ENCODE results near the gene ABHD10.
"Not testable (repeated sequence)": the region's sequence is repeated elsewhere in the genome, so short reads cannot be mapped to it uniquely, and the experiment has no call there.

The ABHD10 gene

GRCh38 chr3:112027826-112028225, 49.0 kb downstream of the ABHD10 start:
- no peak for DNase-seq (ENCODE audit: low read depth in 4 of 4, low spot score in 1 of 4)

- no peak for DNase-seq (ENCODE audit: low read depth in 4 of 4, low spot score in 1 of 4)
Observed at GRCh38 chr3:112030901-112031300, 52.1 kb downstream of the ABHD10 start.

GRCh38 chr3:112032098-112032731, 53.4 kb downstream of the ABHD10 start:
- no peak for DNase-seq (ENCODE audit: low read depth in 4 of 4, low spot score in 1 of 4)

- no peak for DNase-seq (ENCODE audit: low read depth in 4 of 4, low spot score in 1 of 4)
Observed at GRCh38 chr3:112034436-112034835, 55.6 kb downstream of the ABHD10 start, which contains the start of gene TMPRSS7. TMPRSS7 (plus strand) TSS chr3:112034736; CDS start chr3:112034846, 110 bp downstream.

- no peak for DNase-seq (ENCODE audit: low read depth in 4 of 4, low spot score in 1 of 4)
Observed at GRCh38 chr3:112035241-112035640, 56.4 kb downstream of the ABHD10 start.

GRCh38 chr3:112037194-112037593, 58.4 kb downstream of the ABHD10 start:
- DNase-seq (ENCODE audit: low read depth in 4 of 4, low spot score in 1 of 4), result not testable (repeated sequence)

- no peak for DNase-seq (ENCODE audit: low read depth in 4 of 4, low spot score in 1 of 4)
Observed at GRCh38 chr3:112038863-112039262, 60.0 kb downstream of the ABHD10 start.

- no peak for DNase-seq (ENCODE audit: low read depth in 4 of 4, low spot score in 1 of 4)
Observed at GRCh38 chr3:112041321-112041720, 62.5 kb downstream of the ABHD10 start.

GRCh38 chr3:112042842-112043280, 64.0 kb downstream of the ABHD10 start:
- DNase-seq (ENCODE audit: low read depth in 4 of 4, low spot score in 1 of 4), result no peak

All from stimulated activated CD4-positive, alpha-beta T cell treated with anti-CD3 and anti-CD28 coated beads, Interleukin-1b, Interleukin-23, amount 100 ng/mL, for 24 hours (primary cell).